SK-N-MC (cell line): Measurements from ENCODE around the gene RHBDD2.
"Not testable (repeated sequence)": the region's sequence is repeated elsewhere in the genome, so short reads cannot be mapped to it uniquely, and the experiment has no call there.

Experiments used
- DNase-seq: peaks from one replicate; pipeline ENCODE4 v3.0.0-alpha.2; 2011; ENCODE audit warnings: low read depth, low spot score
- H3K27ac ChIP-seq: fragments of 200-600 bp; sonication (generic); 2 replicates; pipeline ENCODE4 v1.5.1; 2016; ENCODE audit warnings: mixed run types
- H3K36me3 ChIP-seq: fragments of 200-600 bp; sonication (generic); 2 replicates; pipeline ENCODE4 v1.6.1; 2017; ENCODE audit warnings: antibody characterized with exemption, low read length, mixed read lengths; ENCODE audit not compliant: insufficient read depth
- H3K4me3 ChIP-seq: fragments of 200-600 bp; sonication (generic); 2 replicates; pipeline ENCODE4 v1.5.1; 2016
- H3K9ac ChIP-seq: fragments of 200-600 bp; sonication (generic); 2 replicates; pipeline ENCODE4 v1.8.0; 2017; ENCODE audit warnings: mixed run types, mixed read lengths; ENCODE audit not compliant: insufficient read length
- H3K9me3 ChIP-seq: fragments of 200-600 bp; sonication (generic); 2 replicates; pipeline ENCODE4 v1.6.1; 2017; ENCODE audit warnings: low read depth, mild to moderate bottlenecking, antibody characterized with exemption, low read length, moderate library complexity, mixed read lengths
- EZH2 ChIP-seq: fragments of 200-600 bp; sonication (generic); IDR thresholded peaks from one replicate; pipeline ENCODE4 v1.6.1; 2017; ENCODE audit warnings: antibody characterized with exemption
- FOXP2 ChIP-seq: optimal IDR thresholded peaks from 2 replicates; pipeline ENCODE3; 2011; ENCODE audit warnings: mild to moderate bottlenecking, moderate library complexity; ENCODE audit not compliant: insufficient read depth; ENCODE audit errors: extremely low read length, control extremely low read depth
- POLR2AphosphoS5 ChIP-seq: IDR thresholded peaks from 2 replicates; pipeline ENCODE4 v1.6.1; 2012; ENCODE audit warnings: mild to moderate bottlenecking, low read depth, low read length, borderline replicate concordance

Gene RHBDD2

DNA sequence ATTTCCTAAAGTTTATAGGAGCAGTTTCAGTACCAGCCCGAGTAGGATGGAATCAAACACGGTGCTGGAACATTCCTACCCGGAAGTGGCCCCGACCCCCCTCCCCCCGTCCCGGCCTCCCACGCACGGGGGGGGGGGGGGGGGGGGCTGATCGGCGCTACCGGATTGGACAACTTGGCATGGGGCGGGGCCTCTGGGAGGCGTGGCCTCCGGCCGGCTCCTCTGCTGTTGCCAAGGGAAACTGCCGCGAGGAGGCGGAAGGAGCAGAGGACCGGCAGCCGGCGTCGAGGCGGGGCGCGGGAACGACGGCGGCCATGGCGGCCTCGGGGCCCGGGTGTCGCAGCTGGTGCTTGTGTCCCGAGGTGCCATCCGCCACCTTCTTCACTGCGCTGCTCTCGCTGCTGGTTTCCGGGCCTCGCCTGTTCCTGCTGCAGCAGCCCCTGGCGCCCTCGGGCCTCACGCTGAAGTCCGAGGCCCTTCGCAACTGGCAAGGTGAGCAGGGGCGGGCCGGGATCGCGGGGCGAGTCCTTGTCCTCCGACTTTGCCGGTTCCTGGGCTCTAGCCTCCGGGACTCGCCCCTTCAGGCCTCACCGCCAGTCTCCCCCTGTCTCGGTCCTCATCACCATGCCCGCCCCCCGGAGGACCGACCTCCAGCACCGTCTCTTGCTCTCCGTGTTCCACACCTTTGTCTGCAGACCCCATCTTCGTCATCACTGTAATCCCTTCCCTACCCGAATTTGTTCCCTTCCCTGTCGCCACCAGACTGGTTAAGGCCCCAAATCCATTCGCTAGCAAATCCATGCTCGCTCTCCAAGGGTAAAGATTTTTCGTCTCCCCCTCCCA lies at the start of gene RHBDD2:
TSS of gene RHBDD2 (plus strand) at position 266 of the 843 bp plus-strand sequence. CDS start at position 315, 49 bp downstream.
- H3K9me3 ChIP-seq: no peaks in the 10 kb centered on the region
- H3K9ac ChIP-seq: peak within 1 kb of the TSS; percentile 83
- no peak for TF ChIP-seq EZH2
- TF ChIP-seq POLR2AphosphoS5: peak; percentile 96
- peak within 1 kb of the TSS; percentile 96 for H3K4me3 ChIP-seq
- peak; percentile 53 for DNase-seq
- peak within 1 kb of the TSS; percentile 82 for H3K27ac ChIP-seq
- H3K36me3 ChIP-seq: peaks cover 37% of the 10 kb centered on the region

DNA sequence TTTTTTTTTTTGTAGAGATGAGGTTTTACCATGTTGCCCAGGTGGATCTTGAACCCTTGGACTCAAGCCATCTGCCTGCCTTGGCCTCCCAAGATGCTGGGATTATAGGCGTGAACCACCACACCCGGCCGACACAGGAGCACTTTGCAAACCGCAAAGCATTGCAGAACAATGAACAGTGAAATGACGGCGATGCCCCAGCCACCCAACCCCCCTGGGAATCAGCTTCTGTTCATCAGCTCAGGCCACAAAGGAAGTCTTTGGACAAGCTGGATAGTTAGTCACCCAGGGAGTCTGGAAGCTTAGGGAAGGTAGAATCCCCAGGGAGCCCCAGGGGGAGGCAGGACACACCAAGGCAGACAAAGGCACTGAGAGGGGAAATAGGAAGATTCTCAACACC lies 49.2 kb upstream of the RHBDD2 start:
- H3K9me3 ChIP-seq, H3K4me3 ChIP-seq, H3K36me3 ChIP-seq, DNase-seq, H3K9ac ChIP-seq, H3K27ac ChIP-seq: not testable (repeated sequence)

DNA sequence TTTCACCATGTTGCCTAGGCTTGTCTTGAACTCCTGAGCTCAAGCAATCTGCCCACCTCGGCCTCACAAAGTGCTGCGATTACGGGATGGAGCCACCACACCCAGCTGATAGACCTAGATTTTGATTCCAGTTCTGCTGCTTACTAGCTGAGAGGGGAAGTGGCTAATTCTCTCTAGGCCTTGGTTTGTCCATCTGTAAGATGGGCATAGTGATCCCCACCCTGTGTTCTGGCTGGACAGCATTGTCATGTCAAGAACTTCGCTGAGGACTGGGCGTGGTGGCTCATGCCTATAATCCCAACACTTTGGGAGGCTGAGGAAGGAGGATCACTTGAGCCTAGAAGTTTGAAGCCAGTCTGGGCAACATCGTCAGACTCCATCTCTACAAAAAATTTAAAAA lies 47.9 kb upstream of the RHBDD2 start:
- Histone ChIP-seq H3K27ac (no peak overlapping the region), H3K36me3 (no peaks in the 10 kb centered on the region), H3K9me3 (no peaks in the 10 kb centered on the region), H3K4me3 (no peak overlapping the region), H3K9ac (no peak overlapping the region)
- DNase-seq: no peak
- TF ChIP-seq POLR2AphosphoS5: no peak
- no peak for TF ChIP-seq EZH2
- no peak for TF ChIP-seq FOXP2

DNA sequence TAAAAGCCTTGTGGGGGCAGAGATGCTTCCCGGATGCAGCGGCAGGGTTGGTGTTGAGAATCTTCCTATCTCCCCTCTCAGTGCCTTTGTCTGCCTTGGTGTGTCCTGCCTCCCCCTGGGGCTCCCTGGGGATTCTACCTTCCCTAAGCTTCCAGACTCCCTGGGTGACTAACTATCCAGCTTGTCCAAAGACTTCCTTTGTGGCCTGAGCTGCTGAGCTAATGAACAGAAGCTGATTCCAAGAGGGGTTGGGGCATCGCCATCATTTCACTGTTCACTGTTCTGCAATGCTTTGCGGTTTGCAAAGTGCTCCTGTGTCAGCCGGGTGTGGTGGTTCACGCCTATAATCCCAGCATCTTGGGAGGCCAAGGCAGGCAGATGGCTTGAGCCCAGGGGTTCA lies 45.2 kb upstream of the RHBDD2 start:
- not testable (repeated sequence) for H3K4me3 ChIP-seq, H3K27ac ChIP-seq, H3K36me3 ChIP-seq, H3K9ac ChIP-seq, DNase-seq, H3K9me3 ChIP-seq

DNA sequence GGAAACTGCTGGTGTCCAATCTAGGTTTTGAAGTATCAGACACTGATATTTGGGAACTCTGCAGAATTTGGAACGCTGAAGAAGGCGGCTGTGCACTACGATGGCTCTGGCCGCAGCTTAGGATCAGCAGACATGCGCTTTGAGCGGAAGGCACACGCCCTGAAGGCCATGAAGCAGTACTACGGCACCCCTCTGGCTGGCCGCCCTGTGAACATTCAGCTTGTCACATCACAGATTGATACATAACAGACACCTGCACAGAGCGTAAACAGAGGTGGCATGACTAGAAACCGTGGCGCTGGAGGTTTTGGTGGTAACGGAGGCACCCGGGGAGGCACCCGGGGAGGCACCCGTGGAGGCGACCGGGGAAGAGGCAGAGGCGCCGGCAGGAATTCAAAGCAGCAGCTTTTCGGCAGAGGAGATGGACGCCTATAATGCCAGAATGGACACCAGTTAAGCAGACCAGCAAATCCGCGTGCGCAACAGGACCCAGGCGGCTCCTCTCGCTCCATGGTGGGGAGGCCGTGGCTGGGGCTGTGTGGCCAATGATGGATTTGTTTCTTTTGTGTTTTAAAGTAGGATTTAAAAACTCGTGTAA lies 43.0 kb upstream of the RHBDD2 start:
- H3K9ac ChIP-seq: no peak overlapping the region
- no peak overlapping the region for H3K27ac ChIP-seq
- no peak for TF ChIP-seq EZH2
- TF ChIP-seq FOXP2: no peak
- TF ChIP-seq POLR2AphosphoS5: no peak
- H3K9me3 ChIP-seq: no peaks in the 10 kb centered on the region
- H3K4me3 ChIP-seq: no peak overlapping the region
- no peak for DNase-seq
- no peaks in the 10 kb centered on the region for H3K36me3 ChIP-seq

DNA sequence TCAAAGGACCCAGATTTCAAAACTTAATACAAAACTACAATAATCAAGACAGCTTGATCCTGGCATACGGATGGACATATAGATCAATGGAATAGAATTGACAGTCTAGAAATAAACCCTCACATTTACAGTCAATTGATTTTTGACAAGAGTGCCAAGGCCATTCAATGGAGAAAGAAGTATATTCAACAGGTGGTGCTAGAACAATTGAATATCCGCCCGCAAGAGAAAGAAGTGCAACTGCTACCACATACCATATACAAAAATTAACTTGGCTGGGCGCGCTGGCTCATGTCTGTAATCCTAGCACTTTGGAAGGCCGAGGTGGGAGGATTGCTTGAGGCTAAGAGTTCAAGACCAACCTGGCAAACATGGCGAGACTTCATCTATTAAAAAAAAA lies 42.0 kb upstream of the RHBDD2 start:
- DNase-seq: no peak
- no peak overlapping the region for H3K9ac ChIP-seq
- H3K9me3 ChIP-seq: no peaks in the 10 kb centered on the region
- no peaks in the 10 kb centered on the region for H3K36me3 ChIP-seq
- no peak for TF ChIP-seq FOXP2
- TF ChIP-seq EZH2: no peak
- TF ChIP-seq POLR2AphosphoS5: no peak
- no peak overlapping the region for H3K27ac ChIP-seq
- H3K4me3 ChIP-seq: no peak overlapping the region

DNA sequence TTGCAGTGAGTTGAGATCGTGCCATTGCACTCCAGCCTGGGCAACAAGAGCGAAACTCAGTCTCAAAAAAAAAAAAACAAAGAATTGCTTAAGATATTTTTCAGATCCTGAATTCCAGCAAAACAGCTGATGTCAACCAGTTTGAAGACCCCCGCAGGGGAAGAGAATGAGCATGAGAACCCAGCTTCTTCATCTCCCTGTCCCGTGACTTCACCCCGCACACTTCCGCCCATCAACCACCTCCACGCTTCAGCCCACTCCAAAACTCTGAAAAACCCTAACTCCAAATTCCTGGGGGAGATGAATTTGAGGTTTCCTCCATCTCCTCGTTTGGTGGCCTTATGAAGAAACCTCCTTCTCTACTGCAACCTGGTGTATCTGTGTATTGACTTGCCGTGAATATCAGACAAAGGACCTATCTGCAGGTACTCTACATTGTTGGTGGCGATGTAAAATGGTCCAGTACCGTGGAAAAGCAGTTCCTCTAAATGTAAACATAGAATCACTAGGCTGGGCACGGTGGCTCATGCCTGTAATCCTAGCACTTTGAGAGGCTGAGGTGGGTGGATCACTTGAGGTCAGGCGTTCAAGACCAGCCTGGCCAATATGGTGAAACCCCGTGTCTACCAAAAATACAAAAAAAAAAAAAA lies 40.4 kb upstream of the RHBDD2 start:
- H3K9me3 ChIP-seq, H3K36me3 ChIP-seq, H3K9ac ChIP-seq, H3K4me3 ChIP-seq, DNase-seq, H3K27ac ChIP-seq: not testable (repeated sequence)

DNA sequence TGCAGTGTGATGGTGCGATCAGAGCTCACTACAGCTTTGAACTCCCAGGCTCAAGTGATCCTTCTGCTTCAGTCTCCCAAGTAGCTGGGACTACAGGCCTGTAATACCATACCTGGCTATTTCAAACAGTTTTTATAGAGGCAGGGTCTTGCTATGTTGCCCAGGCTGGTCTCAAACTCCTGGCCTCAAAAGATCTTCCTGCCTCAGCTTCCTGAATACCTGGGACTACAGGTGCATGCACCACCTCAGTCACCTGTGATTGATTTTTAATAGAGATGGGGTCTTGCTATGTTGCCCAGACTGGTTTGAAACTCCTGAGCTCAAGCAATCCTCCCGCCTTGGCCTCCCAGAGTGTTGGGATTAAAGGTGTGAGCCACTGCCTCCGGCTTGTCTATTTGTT lies 38.8 kb upstream of the RHBDD2 start:
- H3K27ac ChIP-seq: no peak overlapping the region
- H3K36me3 ChIP-seq: no peaks in the 10 kb centered on the region
- H3K9ac ChIP-seq: no peak overlapping the region
- H3K4me3 ChIP-seq: no peak overlapping the region
- TF ChIP-seq POLR2AphosphoS5 (no peak), FOXP2 (no peak), EZH2 (no peak)
- H3K9me3 ChIP-seq: no peaks in the 10 kb centered on the region
- no peak for DNase-seq
